HG03571 (cell line): ENCODE results near the gene RPL39.
"Not testable (repeated sequence)": the region's sequence is repeated elsewhere in the genome, so short reads cannot be mapped to it uniquely, and the experiment has no call there.

Source experiments
- ATAC-seq: cut with Tn5 transposase; IDR thresholded peaks from one replicate; pipeline ENCODE4 v1.9.1; 2021; ENCODE audit not compliant: unreplicated experiment

RPL39 gene

DNA sequence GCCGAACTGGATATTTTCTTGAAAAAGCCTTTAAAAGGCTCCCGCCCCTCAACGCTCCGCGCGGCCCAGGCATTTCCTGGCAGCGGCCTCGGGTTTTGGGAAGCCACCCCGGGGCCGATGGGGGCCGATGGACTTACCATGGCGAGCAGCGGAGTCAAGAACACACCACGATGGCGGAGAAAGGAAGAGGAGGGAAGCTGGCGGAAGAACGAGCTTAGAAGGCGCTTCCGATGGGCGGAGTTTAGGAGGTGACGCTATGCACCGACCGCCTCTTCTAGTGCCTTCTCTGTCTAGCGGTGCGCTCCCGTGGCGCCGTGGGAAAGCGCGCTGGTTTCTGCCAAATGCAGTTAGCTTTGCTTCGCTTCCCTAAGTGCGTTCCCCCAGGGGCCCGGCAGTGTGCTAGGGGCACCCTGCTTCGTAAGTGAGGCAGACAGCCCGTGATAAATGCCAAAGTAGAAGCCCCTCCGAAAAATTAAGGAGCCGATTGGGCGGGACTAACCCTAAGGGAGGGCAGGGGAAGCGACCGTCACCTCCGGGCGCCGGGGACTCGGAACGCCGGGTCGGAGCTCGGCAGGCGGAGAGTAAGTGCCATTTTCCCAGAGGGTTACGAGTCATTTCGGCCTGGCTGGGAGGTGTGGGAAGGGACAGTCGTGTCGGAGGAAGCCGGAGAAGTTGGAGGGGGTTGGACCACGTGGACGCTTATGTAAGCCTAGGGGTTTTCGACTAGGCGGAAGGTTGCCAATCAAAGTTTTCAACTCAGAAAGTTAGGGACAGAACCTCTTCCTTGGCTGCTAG is at the start of gene RPL39:
Gene RPL39, minus strand, starts transcription at position 194 of the 795 bp plus-strand sequence. Its CDS starts 54 bp downstream, at position 140.
- peak; percentile 91 for ATAC-seq

DNA sequence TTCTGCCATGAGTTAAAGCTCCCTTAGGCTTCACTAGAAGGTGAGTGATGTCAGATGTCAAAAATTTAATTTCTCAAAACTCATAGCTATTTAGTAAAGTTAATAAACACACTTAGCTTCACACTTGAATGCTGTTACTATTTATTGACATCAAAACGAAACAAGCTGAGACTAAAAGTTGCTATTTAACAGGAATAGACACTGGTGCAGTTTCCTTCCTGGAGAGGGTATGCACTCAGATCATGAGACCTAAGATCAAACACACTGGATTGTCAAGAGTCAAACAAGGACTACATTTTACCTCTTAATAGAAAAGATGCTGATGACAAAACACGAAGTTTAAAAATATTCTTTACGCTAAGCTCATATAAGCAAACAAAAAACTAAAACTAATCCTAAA is 42.5 kb upstream of the RPL39 start:
- ATAC-seq, result no peak

DNA sequence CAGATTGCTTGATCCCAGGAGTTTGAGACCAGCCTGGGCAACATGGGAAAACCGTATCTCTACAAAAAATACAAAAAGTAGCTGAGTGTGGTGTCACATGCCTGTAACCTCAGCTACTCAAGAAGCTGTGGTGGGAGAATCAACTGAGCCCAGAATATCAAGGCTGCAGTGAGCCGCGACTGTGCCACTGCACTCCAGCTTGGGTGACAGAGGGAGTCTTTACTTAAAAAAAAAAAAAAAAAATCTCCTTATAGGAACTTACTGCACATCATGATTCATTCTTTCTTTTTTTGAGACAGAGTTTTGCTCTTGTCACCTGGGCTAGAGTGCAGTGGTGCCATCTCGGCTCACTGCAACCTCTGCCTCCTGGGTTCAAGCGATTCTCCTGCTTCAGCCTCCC is 37.0 kb upstream of the RPL39 start:
- no peak for ATAC-seq

DNA sequence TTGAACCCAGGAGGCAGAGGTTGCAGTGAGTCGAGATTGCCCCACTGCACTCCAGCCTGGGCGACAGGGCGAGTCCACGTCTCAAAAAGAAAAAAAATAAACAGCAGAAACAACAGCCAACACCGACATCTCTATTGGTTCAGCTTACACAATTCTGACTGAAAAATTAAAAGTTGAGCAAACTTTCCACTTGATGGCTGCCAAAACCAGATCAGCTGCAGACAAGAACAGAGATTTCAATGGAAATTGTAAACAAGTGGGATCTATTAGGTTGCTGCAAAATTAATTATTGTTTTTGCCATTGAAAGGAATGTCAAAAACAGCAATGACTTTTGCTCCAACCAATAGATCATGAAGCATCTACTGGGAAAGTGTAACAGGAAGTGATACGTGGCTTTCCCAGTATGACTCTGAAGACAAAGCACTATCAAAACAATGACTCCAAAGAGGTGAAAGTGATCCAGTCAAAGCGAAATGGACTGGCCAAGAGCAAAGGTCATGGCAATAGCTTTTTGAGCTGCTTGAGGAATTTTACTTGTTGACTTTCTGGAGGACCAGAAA is 35.0 kb upstream of the RPL39 start:
- no peak for ATAC-seq

DNA sequence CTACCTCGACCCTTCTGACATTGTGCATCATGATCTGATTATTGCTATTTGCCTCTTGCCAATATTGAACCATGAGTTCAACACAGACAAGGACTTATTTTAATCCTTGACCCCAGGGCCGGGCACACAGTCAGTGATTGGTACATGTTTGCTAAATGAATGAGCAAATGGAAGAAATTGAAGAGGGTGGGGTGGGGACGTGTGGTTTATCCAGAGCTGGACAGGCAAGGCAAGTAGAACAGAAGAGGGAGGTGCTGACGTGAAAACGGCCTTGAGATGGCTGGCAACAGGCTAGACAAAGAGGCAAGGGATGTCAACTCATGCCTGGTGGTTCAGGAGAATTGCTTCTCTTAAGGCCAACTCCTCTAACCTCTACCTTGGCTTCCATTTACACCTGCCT is 32.8 kb upstream of the RPL39 start:
- not testable (repeated sequence) for ATAC-seq

DNA sequence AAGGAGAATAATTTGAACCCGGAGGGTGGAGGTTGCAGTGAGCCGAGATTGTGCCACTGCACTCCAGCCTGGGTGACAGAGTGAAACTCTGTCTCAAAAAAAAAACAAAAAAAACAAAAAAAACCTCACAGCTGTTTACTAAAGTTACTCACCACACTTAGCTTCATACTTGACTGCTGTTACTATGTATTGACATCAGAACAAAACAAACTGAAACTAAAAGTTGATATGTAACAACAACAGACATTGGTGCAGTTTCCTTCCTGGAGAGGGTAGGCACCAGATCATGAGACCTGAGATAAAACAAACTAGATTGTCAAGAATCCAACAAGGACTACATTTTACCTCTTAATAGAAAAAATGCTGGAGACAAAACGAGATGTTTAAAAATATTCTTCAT is 30.3 kb upstream of the RPL39 start:
- peak; percentile 84 for ATAC-seq

DNA sequence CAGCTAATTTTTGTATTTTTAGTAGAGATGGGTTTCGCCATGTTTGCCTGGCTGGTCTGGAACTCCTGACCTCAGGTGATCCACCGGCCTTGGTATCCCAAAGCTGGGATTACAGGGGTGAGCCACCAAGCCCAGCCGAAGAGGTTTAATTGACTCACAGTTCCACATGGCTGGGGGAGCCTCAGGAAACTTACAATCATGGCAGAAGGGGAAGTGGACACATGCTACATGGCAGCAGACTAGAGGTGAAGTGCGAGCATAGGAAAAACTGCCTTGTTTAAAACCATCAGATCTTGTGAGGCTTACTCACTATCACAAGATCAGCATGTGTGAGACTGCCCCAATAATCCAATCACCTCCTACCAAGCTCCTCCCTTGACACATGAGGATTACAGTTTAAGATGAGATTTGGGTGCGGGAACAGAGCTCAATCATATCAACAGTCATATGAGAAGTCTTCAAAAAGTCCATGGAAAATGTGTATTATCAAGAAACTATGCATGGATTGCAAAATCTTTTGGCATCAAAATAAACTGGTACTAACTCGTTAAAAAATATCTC is 25.8 kb upstream of the RPL39 start:
- ATAC-seq, result no peak

DNA sequence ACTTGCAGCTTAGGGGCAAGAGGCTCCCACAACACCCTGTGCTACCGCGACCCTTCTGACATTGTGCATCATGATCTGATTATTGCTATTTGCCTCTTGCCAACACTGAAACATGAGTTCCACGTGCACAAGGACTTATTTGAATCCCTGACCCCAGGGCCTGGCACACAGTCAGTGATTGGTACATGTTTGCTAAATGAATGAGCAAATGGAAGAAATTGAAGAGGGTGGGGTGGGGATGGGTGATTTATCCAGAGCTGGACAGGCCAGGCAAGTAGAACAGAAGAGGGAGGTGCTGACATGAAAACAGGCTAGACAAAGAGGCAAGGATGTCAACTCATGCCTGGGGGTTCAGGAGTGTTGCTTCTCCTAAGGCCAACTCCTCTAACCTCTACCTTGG is 24.9 kb upstream of the RPL39 start:
- no peak for ATAC-seq

DNA sequence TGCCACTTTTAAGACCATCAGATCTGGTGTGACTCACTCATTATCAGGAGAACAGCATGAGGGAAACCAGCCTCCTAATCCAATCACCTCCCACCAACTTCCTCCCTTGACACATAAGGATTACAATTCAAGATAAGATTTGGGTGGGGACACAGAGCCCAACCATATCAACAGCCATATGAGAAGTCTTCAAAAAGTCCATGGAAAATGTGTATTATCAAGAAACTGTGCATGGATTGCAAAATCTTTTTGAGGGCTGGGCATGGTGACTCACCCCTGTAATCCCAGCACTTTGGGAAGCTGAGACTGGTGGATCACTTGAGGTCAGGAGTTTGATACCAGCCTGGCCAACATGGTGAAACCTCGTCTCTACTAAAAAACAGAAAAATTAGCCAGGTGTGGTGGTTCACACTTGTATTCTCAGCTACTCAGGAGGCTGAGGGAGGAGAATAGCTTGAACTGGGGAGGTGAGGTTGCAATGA is 17.8 kb upstream of the RPL39 start:
- no peak for ATAC-seq

DNA sequence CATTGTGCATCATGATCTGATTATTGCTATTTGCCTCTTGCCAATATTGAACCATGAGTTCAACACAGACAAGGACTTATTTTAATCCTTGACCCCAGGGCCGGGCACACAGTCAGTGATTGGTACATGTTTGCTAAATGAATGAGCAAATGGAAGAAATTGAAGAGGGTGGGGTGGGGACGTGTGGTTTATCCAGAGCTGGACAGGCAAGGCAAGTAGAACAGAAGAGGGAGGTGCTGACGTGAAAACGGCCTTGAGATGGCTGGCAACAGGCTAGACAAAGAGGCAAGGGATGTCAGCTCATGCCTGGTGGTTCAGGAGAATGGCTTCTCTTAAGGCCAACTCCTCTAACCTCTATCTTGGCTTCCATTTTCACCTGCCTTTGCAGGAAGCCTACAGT is 17.0 kb upstream of the RPL39 start:
- ATAC-seq, result not testable (repeated sequence)

DNA sequence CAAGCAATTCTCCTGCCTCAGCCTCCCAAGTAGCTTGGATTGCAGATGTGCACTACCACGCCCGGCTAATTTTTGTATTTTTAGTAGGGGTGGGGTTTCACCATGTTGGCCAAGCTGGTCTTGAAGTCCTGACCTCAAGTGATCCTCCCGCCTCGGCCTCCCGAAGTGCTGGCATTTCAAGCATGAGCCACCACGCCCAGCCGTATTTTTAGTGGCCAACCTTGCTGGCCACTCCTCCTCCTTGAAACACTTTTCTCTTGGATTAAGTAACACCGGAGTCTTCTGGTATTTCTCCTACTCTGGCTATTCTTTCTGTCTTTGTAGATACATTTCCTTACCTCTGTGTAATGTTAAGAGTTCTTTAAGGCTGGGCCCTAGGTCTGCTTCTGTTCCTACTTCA is 11.1 kb upstream of the RPL39 start:
- no peak for ATAC-seq

DNA sequence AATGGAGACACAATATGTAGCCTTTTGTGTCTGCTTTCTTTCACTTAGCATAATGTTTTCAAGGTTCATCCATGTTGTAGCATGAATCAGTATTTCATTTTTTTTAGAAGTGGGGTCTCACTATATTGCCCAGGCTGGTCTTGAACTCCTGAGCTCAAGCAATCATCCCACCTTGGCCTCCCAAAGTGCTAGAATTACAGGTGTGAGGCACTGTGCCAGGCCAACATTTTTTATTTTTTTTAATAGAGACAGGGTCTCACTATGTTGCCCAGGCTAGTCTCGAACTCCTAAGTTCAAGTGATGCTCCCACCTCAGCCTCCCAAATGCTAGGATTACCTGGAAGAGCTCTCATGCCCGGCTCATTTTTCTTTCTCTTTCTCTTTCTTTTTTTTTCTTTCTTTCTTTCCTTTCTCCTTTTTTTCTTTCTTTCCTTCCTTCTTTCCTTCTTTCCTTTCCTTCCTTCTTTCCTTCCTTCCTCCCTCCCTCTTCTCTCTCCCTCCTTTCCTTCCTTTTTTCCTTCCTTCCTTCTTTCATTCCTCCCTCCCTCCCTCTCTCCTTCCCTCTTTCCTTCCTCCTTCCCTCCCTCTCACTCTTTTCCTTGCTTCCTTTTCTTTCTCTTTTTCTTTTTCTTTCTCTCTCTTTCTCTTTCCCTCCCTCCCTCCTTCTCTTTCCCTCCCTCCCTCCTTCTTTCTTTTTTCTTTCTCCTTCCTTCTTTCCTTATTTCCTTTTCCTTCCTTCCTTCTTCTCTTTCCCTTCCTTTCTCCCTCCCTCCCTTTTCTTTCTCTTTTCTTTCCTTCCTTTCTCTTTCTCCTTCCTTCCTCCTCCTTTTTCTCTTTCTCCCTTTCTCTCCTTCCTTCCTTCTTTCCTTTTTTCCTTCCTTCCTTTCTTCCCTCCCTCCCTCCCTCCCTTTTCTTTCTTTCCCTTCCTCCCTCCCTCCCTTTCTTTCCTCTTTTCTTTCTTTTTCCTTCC is 10.1 kb upstream of the RPL39 start:
- ATAC-seq, result no peak

DNA sequence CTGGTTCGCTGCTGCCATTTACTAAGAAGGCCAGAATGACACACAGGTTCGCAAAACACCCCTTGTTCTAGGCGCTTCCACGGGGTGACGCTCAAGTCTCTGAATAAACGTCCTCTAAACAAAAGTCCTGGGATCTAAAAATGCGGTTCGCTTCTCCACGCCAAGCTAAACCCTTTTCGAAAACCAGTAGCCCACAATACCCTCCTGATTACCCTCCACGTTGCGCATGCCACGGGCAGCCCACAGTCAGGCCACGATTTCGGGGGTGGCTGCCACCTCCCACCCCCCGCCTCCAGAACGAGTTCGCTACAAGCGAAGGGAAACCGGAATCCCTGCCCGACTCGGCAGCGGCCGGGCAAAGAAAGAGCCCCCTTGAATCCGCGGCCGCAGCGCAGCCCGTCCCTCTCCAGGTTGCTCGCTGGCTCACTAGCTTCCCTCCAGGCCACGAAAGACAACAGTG is 423 bp downstream of the RPL39 start:
- peak; percentile 11 for ATAC-seq

DNA sequence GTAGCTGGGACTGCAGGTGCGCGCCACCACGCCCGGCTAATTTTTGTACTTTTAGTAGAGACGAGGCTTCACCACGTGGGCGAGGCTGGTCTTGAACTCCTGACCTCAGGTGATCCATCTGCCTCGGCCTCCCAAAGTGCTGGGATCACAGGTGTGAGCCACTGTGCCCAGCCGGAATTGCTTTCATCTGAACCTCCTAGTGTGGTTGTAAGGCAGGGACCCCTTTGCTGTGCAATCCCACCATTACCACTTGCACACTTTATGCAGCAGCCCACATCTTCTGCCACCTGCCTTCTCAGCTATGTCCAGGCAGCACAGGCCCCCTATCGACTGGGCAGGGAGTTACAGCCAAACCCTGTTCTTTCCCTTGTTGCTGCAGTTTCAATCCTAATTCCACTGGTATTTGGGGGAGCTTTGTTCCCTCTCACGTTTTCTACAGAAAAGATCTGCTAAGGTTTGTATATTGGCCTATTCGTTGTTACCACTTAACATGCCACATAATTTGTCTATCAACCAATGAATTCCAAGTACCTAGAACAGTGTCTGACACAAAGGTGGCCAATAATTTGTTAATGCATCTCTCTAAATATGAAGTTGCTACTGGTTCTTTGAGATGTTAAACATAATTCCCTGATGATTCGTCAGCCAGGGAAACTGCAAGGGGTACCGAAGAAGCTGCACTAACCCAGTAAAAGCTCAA is 6.5 kb downstream of the RPL39 start:
- no peak for ATAC-seq

DNA sequence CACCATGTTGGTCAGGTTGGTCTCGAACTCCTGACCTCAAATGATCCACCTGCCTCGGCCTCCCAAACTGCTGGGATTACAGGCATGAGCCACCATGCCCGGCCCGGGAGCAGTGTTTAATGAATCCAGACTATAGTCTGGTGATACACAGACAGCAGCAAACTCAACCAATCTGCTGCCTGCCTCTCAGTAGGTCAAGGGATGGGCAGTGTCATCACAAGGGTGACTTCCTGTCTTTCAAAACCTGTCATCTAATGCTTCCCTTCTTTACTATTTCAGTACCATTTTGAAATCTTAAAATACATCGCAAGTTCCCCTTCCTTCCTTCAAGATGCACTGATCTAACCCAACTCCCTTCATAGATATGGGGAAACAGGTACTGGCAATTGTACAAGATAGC is 8.4 kb downstream of the RPL39 start:
- ATAC-seq, result no peak

DNA sequence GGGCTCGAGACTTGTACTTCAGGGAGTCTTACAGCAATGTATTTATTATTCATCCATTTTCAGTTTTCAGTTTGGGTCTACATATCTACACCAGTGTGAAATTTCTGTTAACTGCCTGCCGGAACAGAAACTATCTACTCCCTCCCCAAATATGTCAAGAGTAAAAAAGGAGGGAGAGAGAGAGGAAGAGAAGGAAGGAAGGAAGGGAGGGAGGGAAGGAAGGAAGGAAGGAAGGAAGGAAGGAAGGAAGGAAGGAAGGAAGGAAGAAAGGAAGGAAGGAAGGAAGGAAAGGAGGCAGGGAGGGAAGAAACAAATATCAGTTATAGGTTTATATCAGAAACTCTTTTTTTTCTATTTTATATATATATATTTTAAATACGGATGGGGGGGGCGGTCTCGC is 12.6 kb downstream of the RPL39 start:
- ATAC-seq, result no peak

DNA sequence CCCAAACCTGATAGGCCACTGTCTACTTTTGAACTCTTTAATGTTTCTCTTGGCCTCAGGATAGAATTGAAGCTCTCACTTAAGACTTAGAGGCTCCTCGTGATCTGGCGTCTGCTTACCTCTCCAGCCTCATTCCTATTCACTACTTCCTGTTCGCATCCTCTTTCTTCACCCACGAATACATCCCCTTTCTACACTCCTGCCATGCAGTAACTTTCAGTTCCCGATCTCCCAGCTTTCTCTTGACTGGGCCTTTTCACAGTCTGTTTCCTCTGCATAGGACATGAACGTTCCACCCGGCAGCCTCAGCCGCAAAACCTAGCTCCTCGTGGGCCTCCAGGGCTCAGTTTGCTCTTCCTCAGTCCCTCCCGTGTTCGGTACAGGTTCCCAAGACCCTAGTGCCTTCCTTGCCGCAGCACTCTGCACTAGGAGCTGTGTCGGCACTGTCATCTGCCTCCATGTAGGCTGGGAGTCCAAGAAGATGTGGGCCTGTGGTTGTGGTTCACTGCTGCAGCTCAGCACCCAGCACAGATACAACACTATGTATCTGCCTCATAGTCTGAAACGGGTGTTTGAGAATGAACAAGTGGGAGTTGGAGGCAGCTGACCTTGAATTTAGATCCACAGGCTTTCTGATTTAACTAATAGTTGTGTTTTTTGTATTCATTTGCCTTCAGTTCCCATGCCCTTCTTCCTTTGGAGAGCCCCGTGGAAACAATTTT is 15.8 kb downstream of the RPL39 start:
- ATAC-seq, result no peak

DNA sequence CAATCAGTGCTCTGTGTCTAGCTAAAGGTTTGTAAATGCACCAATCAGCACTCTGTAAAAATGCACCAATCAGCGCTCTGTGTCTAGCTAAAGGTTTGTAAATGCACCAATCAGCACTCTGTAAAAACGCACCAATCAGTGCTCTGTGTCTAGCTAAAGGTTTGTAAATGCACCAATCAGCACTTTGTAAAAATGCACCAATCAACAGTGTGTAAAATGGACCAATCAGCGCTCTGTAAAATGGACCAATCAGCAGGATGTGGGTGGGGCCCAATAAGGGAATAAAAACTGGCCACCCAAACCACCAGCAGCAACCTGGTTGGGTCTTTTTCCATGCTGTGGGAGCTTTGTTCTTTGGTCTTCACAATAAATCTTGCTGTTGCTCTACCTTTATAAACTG is 22.0 kb downstream of the RPL39 start:
- ATAC-seq, result not testable (repeated sequence)

DNA sequence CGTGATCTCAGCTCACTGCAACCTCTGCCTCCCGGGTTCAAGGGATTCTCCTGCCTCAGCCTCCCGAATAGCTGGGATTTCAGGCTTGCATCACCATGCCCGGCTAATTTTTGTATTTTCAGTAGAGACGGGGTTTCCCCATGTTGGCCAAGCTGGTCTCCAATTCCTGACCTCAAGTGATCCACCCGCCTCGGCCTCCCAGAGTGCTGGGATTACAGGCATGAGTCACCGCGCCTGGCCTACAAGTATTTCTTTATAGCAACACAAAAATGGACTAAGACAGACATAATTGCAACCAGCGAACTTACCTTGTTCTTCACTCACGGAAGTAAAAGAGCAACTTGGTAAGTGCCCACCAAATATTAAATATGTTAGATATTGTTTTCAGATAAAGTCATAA is 23.0 kb downstream of the RPL39 start:
- ATAC-seq, result not testable (repeated sequence)
